Choroid plexus epithelial cell (primary cell): ENCODE results near the gene CTNNA1.

ENCODE experiments used
- DNase-seq: peaks from one replicate; pipeline ENCODE4 v3.0.0-alpha.2; 2010; ENCODE audit warnings: low read depth
- H3K4me3 ChIP-seq: 2 replicates; pipeline ENCODE4 v1.5.1; 2011; ENCODE audit warnings: low read depth, mild to moderate bottlenecking, control low read depth, low read length, moderate library complexity
- CTCF ChIP-seq: conservative IDR thresholded peaks from 2 replicates; pipeline ENCODE4 v1.5.1; 2011; ENCODE audit warnings: low read depth, mild to moderate bottlenecking, control low read depth, inconsistent platforms, low read length, moderate library complexity

Gene CTNNA1

DNA sequence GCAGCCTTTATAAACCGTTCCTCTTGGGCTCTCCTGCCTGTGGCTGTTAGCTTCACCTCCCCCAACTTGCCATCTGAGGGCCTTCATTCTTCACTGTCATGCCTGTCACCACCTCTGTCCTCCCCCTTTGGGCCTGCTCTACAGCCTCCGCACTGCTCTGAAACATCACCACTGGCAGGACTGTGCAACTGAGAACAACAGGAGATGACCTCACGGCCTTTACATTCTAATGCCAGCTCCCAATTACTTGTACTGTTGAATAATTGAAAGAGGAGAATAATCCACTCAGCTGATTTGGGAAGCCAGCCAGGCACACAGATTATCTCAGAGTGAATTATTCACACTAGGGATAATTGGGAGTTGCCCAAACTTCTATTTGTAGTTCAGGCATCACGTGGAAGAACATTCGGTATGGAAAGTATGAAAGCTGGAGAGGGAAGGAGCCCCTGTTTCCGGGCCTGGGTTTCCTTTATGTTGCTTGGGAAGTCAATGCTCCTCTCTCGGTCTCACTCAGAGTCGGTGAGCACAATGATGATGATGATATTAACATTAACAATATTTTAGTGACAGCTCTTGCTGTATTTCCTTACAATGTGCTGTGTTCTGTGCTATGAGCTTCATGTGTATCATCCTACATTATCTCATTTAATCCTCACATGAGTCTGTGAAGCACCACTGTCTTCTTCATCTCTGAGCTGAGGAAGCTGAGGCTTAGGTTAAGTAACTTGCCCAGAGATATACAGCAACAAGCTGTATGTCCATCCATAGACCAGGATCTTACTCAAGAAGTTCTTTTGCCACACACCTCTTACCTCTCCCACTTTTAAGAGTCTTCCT, 221.2 kb downstream of the CTNNA1 start:
- no peak for TF ChIP-seq CTCF
- peak; percentile 49 for DNase-seq
- no peak overlapping the region for H3K4me3 ChIP-seq

GRCh38 chr5:138975098-138975847, 222.0 kb downstream of the CTNNA1 start:
- peak; percentile 97 for DNase-seq
- TF ChIP-seq CTCF = no peak
- H3K4me3 ChIP-seq = no peak overlapping the region

DNA sequence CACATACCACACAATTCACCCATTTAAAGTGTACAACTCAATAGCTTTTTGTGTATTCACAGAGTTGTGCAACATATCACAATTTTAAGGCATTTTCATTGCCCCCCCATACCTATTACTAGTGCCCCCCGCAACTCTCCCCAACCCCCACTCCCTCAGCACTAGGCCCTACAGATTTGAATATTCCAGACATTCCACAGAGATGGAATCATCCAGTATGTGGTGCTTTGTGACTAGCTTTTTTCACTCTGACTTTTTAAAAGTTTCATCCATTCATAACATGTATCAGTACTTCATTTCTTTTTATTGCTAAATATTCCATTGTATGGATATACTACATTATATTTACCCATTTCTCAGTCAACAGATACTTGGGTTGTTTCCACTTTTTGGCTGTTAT, 224.9 kb downstream of the CTNNA1 start:
- DNase-seq = no peak

GRCh38 chr5:138978581-138978980, 225.4 kb downstream of the CTNNA1 start:
- no peak overlapping the region for H3K4me3 ChIP-seq
- no peak for DNase-seq
- no peak for TF ChIP-seq CTCF

More for the DNA sequence above, 224.9 kb downstream of the CTNNA1 start:
- H3K4me3 ChIP-seq = no peak overlapping the region
- TF ChIP-seq CTCF = no peak

- no peak overlapping the region for H3K4me3 ChIP-seq
- no peak for DNase-seq
- TF ChIP-seq CTCF = no peak
These were observed 226.6 kb downstream of the CTNNA1 start for GRCh38 chr5:138979684-138980280.

DNA sequence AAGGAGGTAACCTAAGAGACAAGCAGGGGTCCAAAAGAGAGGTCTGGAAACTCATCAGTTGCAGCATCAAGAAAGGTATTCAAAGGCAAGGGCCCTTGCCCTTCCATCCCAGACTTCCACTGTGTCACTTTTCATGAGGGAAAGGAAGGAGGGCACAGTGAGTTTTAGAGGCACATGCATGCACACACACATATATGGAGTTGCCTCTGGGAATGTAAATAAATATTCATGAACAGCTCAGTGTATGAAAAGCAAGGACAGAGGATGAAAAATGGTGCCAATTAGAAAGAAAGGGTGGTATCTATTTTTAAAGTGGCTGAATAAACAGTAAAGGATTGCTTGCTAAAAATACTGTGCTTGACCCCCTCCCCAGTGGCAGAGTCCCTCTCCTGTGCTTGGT, 227.2 kb downstream of the CTNNA1 start:
- H3K4me3 ChIP-seq = no peak overlapping the region
- no peak for DNase-seq
- TF ChIP-seq CTCF = no peak
